ENCODE results near the gene GUCY1A2. TPM values are rescaled to one million over a fixed set of nuclear protein-coding genes. Genes with fewer than 3 reads are reported as not detected.

GUCY1A2 gene
- total RNA-seq, 1 donor = 0.43 TPM

DNA sequence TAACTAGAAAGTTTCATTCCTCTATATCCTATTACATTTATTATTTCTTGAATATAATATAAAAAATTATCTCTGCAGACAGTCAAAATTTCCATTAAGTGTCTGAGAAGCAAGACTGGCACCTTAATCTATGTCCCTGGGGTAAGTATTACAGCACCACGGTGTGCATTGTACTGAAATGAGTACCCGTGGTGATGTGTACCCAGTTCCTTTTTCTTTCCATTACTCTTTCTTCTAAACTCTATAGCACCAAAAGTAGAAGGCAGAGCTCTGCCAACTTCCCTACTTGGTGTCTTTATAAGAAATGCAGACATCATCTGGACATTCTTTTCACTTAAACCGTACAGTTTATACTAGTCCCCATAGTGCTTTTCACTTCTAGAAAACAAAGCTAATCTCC is 161.7 kb downstream of the GUCY1A2 start:
- H3K4me3 ChIP-seq (ENCODE audit: low read depth, low read length) = no peak overlapping the region
- TF ChIP-seq, protein P1, sequence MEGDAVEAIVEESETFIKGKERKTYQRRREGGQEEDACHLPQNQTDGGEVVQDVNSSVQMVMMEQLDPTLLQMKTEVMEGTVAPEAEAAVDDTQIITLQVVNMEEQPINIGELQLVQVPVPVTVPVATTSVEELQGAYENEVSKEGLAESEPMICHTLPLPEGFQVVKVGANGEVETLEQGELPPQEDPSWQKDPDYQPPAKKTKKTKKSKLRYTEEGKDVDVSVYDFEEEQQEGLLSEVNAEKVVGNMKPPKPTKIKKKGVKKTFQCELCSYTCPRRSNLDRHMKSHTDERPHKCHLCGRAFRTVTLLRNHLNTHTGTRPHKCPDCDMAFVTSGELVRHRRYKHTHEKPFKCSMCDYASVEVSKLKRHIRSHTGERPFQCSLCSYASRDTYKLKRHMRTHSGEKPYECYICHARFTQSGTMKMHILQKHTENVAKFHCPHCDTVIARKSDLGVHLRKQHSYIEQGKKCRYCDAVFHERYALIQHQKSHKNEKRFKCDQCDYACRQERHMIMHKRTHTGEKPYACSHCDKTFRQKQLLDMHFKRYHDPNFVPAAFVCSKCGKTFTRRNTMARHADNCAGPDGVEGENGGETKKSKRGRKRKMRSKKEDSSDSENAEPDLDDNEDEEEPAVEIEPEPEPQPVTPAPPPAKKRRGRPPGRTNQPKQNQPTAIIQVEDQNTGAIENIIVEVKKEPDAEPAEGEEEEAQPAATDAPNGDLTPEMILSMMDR (IDR thresholded peaks at IDR 0.05; ENCODE audit: insufficient read depth, low read depth, low read length) = no peak
- no peak for DNase-seq (ENCODE audit: low read depth)

DNA sequence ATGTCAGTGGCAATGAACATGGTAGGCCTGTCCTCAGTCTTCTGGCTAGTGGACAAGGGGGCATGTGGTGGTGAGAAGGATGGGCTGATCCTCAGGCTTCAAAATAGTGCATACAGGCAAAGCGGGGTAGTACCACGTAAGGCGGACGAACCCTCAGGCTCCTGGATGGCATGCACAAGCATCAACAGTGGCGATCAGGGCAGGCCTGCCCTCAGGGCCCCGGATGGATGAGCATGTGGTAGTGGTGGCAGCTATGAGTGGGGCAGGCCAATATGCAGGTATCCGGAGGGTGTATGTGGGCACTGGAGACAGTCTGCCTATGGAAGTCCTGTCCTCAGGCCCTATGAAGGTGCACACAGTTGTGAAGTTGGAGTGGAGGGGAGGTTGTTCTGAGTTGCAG is 163.8 kb downstream of the GUCY1A2 start:
- TF ChIP-seq, protein P1 (IDR thresholded peaks at IDR 0.05; ENCODE audit: insufficient read depth, low read depth, low read length) = no peak
- DNase-seq (ENCODE audit: low read depth) = no peak
- H3K4me3 ChIP-seq (ENCODE audit: low read depth, low read length) = no peak overlapping the region

DNA sequence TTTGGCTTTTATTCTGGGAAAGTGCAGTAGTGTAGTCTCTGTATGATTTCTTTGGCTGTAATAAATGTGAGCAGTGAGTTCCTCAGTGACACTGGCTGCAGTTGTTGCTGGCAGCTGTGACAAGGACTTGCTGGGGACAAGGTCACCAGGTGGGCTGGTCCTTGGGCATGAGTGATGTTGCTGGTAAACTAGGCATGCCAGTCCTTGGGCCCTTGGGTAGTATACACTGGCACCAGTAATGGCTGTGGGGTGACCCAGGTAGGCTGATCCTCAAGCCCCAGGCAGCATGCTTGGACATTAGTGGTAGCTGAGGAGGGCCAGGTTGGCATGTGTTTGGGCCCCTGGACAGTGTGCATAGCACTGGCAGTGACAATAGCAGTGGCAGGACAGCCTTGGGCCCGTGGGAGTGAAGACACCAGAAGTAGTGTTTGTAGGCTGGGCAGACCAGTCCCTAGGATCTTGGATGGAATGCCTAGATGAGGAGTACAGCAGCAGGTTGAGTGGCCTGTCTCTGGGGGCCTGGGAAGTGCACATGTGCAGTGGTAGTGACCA is 164.3 kb downstream of the GUCY1A2 start:
- TF ChIP-seq, protein P1 (IDR thresholded peaks at IDR 0.05; ENCODE audit: insufficient read depth, low read depth, low read length) = no peak
- no peak overlapping the region for H3K4me3 ChIP-seq (ENCODE audit: low read depth, low read length)
- no peak for DNase-seq (ENCODE audit: low read depth)

DNA sequence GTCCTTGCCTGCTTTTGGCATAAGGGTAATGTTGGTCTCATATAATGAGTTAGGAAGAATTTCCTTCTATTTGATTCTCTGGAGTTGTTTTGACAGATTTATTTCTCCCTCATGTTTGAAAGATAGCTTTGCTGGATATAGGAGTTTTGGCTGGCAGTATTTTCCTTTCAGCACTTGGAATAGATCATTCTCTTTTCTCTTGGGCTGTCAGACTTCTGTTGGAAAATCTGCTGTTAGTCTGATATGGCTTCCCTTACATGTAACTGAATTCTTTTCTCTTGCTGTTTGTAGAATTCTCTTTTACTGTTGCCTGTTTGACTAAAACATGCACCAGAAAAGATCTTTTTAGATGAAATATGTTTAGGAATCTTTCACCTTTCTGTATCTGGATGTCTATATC is 165.5 kb downstream of the GUCY1A2 start:
- DNase-seq (ENCODE audit: low read depth) = no peak
- no peak overlapping the region for H3K4me3 ChIP-seq (ENCODE audit: low read depth, low read length)
- TF ChIP-seq, protein P1 (IDR thresholded peaks at IDR 0.05; ENCODE audit: insufficient read depth, low read depth, low read length) = no peak

DNA sequence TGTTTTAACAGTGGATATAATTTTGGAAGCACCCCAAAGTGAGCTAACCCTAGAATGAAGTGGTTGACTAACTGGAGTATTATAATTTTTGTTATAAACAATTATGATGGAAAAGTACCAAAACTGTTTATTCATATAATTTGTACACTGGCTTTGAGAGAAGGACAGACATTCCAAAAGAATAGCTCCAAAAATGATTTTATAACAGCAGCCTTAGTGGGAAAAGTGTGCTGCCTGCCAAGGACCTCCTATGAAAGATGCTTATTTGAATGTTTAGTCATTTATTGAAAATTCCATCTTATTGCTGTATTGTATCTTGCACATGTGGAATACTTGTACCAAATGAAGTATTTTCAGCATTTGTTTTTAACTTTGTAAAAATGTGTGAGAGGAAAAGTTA is 169.8 kb downstream of the GUCY1A2 start:
- no peak overlapping the region for H3K4me3 ChIP-seq (ENCODE audit: low read depth, low read length)
- TF ChIP-seq, protein P1 (IDR thresholded peaks at IDR 0.05; ENCODE audit: insufficient read depth, low read depth, low read length) = no peak

DNA sequence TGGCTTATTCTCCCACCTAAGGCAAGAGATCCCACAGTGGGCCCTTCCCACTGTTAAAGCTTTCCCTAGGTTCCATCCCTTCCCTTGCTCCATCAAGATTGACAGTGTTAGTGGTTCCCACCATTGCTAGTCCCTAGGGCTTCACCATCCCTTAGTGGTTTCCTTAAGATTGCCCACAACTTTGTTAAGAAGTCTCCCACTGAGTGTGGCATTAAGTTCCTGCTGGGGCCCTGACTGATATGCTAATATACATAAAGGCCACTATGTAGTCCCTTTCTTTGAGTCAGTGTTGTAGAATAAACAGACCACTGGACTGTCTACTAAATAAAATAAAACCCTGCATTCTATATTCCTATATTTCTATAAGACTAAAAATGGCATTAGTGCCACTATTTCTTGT is 176.1 kb downstream of the GUCY1A2 start:
- no peak for DNase-seq (ENCODE audit: low read depth)

More for the DNA sequence above, 169.8 kb downstream of the GUCY1A2 start:
- no peak for DNase-seq (ENCODE audit: low read depth)

More for the DNA sequence above, 176.1 kb downstream of the GUCY1A2 start:
- TF ChIP-seq, protein P1 (IDR thresholded peaks at IDR 0.05; ENCODE audit: insufficient read depth, low read depth, low read length) = no peak
- H3K4me3 ChIP-seq (ENCODE audit: low read depth, low read length) = no peak overlapping the region
